Measurements from ENCODE around the gene VSIG1. TPM values are rescaled to one million over a fixed set of nuclear protein-coding genes. Genes with fewer than 3 reads are reported as not detected.

The VSIG1 gene
- total and polyA plus RNA-seq, 2 of the 8 experiments (the other 6 are each of a cell fraction or from before 2014, with no cell fraction given): 2.2 to 2.9 TPM

GRCh38 chrX:108032944-108033343, 11.9 kb upstream of the VSIG1 start (continued):
- TF ChIP-seq CHD7 (IDR thresholded peaks at IDR 0.05; ENCODE audit: insufficient replicate concordance, low read length) (no peak), PHF8 (conservative IDR thresholded peaks at IDR 0.05; ENCODE audit: low read depth, low read length) (no peak), JUND (IDR thresholded peaks at IDR 0.05; ENCODE audit: low read length) (no peak), BACH1 (IDR thresholded peaks at IDR 0.05; ENCODE audit: low read length) (no peak), EP300 (IDR thresholded peaks at IDR 0.05; ENCODE audit: borderline replicate concordance in 1 of 2, low read depth in 2 of 2, low read length in 2 of 2) (no peak), SAP30 (IDR thresholded peaks at IDR 0.05; ENCODE audit: insufficient read depth, insufficient replicate concordance, low read length) (no peak), SRF (IDR thresholded peaks at IDR 0.05; ENCODE audit: low read depth, low read length) (no peak), POU5F1 (IDR thresholded peaks at IDR 0.05; ENCODE audit: low read depth, low read length) (no peak), BRCA1 (IDR thresholded peaks at IDR 0.05; ENCODE audit: low read depth, low read length) (no peak), POLR2A (IDR thresholded peaks at IDR 0.05; ENCODE audit: control extremely low read depth in 1 of 2, low read depth in 2 of 2, low read length in 2 of 2) (no peak), MAFK (IDR thresholded peaks at IDR 0.05; ENCODE audit: low read depth, low read length) (no peak), KDM4A (IDR thresholded peaks at IDR 0.05; ENCODE audit: low read depth, low read length, severe bottlenecking) (no peak), CBX5 (IDR thresholded peaks at IDR 0.05; ENCODE audit: low read depth, low read length) (no peak)
